NCI-H345 (cell line): ENCODE results near the gene SLC35D3.
"Not testable (repeated sequence)": the region's sequence is repeated elsewhere in the genome, so short reads cannot be mapped to it uniquely, and the experiment has no call there.

Experiments used
- DNase-seq: peaks from one replicate; lab custom pipeline; 2025; lab: John Stamatoyannopoulos, UW

Gene SLC35D3

DNA sequence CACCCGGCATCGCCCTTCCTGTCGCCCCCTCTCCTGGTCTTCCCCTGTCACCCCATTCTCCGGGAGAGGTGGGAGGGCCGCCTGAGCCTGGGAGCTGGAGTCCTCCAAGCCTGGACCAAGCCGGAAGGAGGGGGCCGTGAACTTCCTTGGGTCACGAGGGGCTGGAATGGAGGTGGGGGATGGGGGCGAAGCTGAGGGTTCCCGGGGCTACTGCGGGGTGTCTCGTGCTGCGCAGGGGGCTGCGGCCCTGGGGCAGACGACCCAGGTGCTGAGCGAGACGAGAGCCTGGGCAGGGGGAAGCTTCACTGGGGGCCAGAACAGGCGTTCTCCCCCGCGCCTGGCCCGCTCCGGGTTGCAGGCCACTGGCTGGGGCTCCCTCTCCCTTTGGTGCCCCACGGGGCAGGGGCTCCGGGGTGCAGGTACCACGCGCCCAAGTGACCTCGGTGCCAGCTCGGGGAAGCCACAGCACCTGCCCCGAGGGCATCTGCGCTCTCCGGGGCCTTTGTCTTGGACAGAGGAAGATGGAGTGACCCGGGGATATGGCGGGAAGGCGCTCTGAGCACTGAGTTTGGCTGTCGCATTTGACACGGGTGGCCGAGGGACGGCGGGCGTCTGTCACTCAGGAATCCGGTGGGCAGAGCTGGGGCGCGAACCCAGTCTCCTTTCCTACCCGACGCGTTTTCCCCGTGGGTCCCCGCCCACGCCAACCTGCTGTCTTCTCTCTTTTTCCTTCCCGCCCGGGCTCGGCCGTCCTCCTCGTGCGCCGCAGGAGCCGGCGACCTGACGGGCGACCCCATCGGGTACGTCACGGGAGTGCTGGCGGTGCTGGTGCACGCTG is 1.2 kb downstream of the SLC35D3 start:
- DNase-seq: no peak

- DNase-seq: no peak
These were observed 2.0 kb downstream of the SLC35D3 start for GRCh38 chr6:136923954-136924673.

DNA sequence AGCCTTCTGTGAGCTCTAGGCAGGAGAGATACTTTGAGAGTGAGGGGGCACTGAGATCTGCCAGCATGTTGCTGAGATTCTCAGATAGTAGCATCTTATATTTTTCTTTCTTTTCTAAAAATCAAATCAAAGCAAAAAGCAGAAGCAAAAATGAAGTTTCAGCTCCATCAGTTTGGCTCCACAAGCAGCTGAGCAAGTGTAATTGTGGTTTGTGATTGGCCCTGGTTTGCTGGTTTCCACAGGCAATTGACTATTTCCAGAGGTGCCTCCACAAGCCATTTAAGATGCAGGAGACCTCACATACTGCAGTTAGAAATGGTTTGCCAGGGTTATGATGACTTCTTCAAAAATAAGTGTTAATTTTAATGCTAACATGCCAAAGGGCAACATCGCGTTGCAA is 4.3 kb downstream of the SLC35D3 start:
- no peak for DNase-seq

DNA sequence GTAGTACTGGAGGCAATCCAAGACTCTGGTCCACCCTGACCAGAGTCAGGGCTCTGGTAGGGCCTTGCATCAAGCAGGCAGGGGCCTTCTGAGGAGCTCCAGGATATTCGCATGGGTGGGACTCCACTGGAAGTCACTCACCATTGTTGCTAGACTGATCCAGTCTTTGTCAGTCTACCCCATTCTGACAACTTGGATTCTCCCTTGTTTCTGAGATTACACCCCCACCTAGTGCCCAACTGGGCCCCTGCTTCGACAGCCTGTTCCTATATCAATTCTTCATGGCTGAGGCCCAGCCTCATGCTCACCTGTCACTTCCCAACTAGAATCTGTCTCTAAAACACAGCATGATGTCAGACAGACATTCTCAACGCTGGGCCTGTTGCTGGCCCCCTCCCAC is 5.2 kb downstream of the SLC35D3 start:
- DNase-seq: peak; percentile 23

- no peak for DNase-seq
These were observed 8.4 kb downstream of the SLC35D3 start for GRCh38 chr6:136930528-136930927.

GRCh38 chr6:136932599-136932998 is 10.5 kb downstream of the SLC35D3 start:
- no peak for DNase-seq

- no peak for DNase-seq
These were observed 23.0 kb downstream of the SLC35D3 start for GRCh38 chr6:136945072-136945471.

DNA sequence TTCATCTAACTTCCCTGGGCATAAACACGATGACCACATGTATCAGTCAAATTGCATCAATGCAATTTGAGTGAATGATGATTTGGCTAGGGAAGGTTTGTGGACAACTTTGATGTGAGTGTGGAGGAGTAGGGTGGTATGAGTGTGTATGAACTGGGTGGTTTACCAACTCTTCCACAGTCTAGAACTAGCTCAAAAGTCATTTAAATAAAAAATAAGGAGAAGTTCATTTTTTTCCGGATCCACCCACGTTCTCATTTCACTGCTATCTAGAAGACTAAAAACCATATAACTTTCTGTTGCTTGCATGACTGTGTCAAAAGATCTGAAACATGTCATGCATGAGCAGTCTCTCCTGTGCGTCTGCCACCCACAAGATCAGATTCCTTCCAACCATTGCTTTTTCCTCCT is 23.6 kb downstream of the SLC35D3 start:
- DNase-seq: no peak

DNA sequence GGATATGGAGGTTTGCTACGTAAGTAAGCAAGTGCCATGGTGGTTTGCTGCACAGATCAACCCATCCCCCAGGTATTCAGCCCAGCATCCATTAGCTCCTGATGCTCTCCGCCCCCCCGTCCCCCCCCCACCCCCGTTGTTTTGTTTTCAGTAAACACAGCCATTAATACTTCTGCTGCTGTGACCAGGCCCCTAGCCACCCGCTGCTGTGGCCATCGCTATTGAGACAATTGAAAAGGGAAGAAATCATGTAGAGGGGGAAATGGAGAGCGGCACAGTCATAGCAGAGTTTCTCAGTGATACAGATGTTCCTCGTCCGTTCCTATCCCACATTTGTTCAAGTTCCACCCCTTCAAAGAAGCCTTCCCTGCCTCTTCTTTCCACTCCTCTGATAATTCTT is 24.9 kb downstream of the SLC35D3 start:
- no peak for DNase-seq

DNA sequence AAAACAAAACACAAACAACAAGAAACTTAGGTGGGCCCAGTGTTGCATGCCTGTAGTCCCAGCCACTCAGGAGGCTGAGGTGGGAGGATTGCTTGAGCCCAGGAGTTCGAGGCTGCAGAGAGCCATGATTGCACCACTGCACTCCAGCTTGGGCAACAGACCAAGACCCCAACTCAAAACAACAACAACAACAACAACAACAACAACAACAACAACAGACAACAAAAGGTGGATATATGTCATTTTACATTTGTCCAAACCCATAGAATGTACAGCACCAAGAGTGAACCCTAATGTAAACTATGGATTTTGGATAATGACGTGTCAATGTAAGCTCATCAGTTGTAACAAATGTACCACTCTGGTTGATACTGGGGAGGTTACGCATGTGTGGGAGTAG is 27.9 kb downstream of the SLC35D3 start:
- not testable (repeated sequence) for DNase-seq

DNA sequence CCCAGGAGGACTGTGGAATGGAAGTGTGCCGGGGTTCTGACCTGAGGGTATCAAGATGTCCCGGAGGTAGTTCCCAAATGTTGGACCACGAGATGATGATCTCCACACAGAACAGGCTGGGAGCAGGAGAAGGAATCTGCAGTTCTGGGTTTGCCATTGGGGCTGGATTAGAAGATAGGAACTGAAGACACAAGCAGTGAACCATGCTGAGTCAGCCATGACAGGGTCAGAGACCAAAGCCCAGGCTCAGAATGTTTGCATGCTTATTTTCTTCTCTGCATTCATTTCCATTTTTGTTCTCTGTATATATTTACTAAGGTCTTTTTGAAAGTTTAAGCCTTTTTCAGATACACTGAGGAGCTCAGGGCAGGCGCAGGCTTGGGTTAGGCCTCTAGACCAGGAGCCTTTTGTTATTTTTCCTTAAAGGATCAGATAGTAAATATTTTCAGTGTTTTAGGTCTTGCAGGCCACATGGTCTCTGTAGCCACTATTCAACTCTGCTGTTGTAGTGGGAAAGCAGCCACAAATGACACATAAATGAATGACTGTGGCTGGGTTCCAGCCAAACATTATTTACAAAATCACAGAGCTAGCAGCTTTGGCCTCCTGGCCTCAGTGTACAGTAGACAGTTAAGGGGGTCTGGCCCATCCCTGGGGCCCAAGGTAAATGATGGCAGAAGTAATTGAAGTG is 28.5 kb downstream of the SLC35D3 start:
- no peak for DNase-seq

- peak; percentile 68 for DNase-seq
These were observed 30.7 kb downstream of the SLC35D3 start for GRCh38 chr6:136952714-136953260.

GRCh38 chr6:136955123-136955522 is 33.0 kb downstream of the SLC35D3 start:
- no peak for DNase-seq

DNA sequence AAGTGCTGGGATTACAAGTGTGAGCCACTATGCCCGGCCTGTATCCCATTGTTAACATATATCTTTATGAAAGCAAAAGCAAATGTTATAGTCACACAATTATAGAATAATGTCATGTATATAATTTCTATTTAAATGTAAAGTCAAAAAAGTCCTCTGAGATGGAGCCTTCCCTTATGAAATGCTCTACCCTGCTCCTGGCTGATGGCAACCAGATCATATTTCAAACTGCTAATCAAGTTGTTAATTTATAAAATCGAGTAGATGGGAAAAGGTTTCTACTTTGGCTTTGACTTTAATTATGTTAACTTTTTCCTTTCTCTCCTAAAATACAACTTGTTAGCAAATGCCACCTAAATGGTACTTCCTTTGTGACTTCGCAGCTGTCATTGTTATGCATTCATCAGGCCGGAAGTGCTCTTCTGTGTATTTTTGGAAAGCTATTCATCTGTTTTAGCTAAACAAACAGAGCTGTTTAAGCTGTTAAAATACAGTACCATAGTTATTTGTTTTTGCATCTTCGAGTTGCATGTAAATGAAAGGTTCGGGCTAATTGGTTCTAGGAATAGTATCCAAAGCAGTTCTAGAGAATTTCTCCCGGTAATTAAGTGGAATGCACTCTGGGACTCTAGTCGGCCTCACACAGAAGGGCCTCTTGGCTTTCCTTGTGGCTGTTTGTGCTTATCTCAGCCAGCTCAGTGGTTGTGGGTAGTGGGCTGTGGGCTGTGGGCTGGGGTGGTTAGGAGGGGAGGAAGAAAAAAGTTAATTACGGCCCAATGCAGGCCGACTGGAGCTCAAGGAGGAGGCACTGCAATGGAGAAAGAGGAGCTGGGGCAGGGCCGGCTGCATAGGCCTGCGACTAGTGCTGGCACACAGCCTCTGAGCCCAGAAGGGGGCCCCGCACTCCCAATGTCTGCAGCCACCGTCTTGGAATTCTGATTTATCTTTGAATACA is 34.8 kb downstream of the SLC35D3 start:
- DNase-seq: peak; percentile 59

- no peak for DNase-seq
These were observed 36.1 kb downstream of the SLC35D3 start for GRCh38 chr6:136958168-136958567.

DNA sequence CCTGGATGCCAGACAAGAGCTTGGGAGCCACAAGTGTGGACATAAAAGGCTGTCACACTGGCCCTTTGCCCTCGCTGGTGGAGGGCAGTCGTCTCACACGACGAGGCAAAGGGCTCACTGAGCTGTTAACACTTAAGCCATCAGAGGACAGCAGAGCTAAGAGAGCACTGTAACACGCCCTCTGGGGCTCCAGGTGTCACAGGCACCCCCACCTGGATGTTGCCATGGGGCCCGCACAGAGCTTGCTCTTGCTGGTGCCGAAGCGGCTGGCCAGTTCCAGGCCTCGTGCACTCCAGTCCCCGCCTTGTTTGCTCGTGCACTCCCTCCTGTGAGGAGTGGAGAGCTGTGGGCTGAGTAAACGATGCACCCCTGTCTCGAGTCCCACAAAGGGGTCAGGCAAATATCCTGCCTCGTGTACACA is 37.4 kb downstream of the SLC35D3 start:
- DNase-seq: peak; percentile 76

GRCh38 chr6:136959935-136960334 is 37.8 kb downstream of the SLC35D3 start:
- not testable (repeated sequence) for DNase-seq

- no peak for DNase-seq
These were observed 38.7 kb downstream of the SLC35D3 start for GRCh38 chr6:136960781-136961180.

DNA sequence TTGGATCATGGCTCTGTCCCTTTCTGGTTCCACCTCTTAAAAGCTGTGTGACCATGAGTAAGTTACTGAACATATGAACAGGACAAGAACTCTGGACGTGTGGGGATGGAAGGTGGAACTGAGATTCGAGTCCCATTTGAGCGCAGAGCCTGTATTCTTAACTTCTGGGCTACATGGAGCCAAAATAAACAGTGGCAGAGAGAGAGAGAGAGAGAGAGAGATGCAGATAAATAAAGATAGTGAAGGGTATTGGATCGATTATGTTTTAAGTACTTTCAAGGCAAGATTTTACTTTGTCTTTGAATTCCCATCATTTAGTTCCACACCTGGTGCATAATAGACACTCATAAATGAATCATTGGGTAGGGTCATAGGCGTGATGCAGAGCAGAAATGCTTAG is 39.7 kb downstream of the SLC35D3 start:
- DNase-seq: peak; percentile 80

DNA sequence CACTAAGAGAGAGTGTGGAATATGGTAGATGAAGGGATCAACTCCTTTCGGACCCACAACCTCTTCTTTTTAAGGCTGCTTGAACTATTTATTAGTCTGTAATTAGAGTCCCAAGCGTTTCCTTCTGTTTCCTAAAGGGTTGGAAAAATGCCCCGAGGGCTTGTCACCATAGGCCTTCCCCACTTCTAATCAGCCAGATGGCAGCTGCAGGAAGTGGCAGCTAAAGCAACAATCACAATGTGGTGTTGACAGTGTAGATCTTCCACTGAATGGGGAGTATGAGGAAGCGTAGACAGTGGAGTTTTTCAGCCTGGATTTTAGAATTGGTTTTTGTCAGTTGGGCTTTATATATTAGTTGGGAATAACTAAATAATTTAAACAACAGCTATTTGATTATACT is 40.6 kb downstream of the SLC35D3 start:
- DNase-seq: peak; percentile 94

DNA sequence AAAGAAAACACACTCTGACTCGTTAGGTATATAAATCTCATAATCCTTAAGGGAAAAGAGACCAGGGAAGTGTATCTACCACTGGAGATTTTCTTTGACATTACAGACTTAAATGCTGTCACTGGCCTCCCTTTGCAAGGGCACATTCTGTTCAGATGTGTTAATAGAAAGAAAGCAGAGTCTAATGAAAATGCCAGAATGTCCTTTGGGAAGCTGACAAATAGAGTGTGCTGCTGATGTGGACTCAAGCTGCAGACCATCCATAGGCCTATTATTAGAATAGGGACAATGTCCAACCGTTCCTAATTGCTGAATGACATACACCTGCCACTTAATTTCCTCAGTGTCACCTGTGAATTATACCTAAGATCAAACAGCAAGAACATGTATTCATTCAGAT is 41.2 kb downstream of the SLC35D3 start:
- DNase-seq: no peak
